Pons (tissue), 1 donor: ENCODE measurements around the gene IPO7.

Experiments
- DNase-seq: peaks from one replicate; pipeline ENCODE4 v3.0.0-alpha.2; 2016; ENCODE audit warnings: low spot score

The IPO7 gene

GRCh38 chr11:9494316-9494715 is 109.9 kb downstream of the IPO7 start:
- DNase-seq = no peak

- no peak for DNase-seq
Measured at GRCh38 chr11:9495803-9496514, 111.5 kb downstream of the IPO7 start.
